Astrocyte of the hippocampus (primary cell): ENCODE measurements around the gene SLC16A8.
A peak's percentile ranks its signal among the peaks of the same experiment; 100 is the strongest.

Source experiments
- DNase-seq: peaks from one replicate; pipeline ENCODE4 v3.0.0; 2011; ENCODE audit warnings: low read depth, low spot score

SLC16A8 gene

GRCh38 chr22:38073150-38074130, 10.5 kb downstream of the SLC16A8 start:
- no peak for DNase-seq

GRCh38 chr22:38072322-38073149, 11.4 kb downstream of the SLC16A8 start:
- DNase-seq = no peak

- DNase-seq = no peak
Measured at GRCh38 chr22:38071421-38072321, 12.3 kb downstream of the SLC16A8 start.

- DNase-seq = no peak
Measured at GRCh38 chr22:38070250-38070921, 13.6 kb downstream of the SLC16A8 start.

GRCh38 chr22:38069372-38070249, 14.4 kb downstream of the SLC16A8 start:
- DNase-seq = peak; percentile 26

- DNase-seq = no peak
Measured at GRCh38 chr22:38068641-38069371, 15.2 kb downstream of the SLC16A8 start.

- DNase-seq = no peak
Measured at GRCh38 chr22:38067761-38068360, 16.1 kb downstream of the SLC16A8 start.

- no peak for DNase-seq
Measured at GRCh38 chr22:38067028-38067415, 17.0 kb downstream of the SLC16A8 start.

- no peak for DNase-seq
Measured at GRCh38 chr22:38066381-38067027, 17.5 kb downstream of the SLC16A8 start.

GRCh38 chr22:38065539-38065938, 18.4 kb downstream of the SLC16A8 start:
- no peak for DNase-seq

GRCh38 chr22:38062791-38063190, 21.2 kb downstream of the SLC16A8 start:
- no peak for DNase-seq

- peak; percentile 93 for DNase-seq
Measured at GRCh38 chr22:38056969-38057891, 26.8 kb downstream of the SLC16A8 start, which contains the start of gene PICK1. PICK1 (plus strand) TSS chr22:38057404; CDS start chr22:38057810, 406 bp downstream.

GRCh38 chr22:38051900-38052862, 31.8 kb downstream of the SLC16A8 start:
- DNase-seq = peak; percentile 90

GRCh38 chr22:38051261-38051660, 32.7 kb downstream of the SLC16A8 start:
- DNase-seq = no peak

GRCh38 chr22:38050720-38051119, 33.3 kb downstream of the SLC16A8 start:
- no peak for DNase-seq
